RWPE1 (cell line): Measurements from ENCODE around the gene SMYD3.

Experiments
- CTCF ChIA-PET: fragments of 350-600 bp; sonication (Branson Sonifier 250); formaldehyde crosslinking; extraction: SDS; loops from one replicate; lab custom pipeline; 2021; lab: Yijun Ruan, JAX
- POLR2A ChIA-PET: fragments of 400-600 bp; formaldehyde crosslinking; extraction: SDS; loops from one replicate; lab custom pipeline; 2020; ENCODE audit warnings: antibody characterized with exemption; ENCODE audit not compliant: low non-redundant PET; lab: Yijun Ruan, JAX
- DNase-seq: peaks from one replicate; pipeline ENCODE4 v3.0.0; 2012; ENCODE audit warnings: low spot score
- H3K27ac ChIP-seq: fragments of 450-650 bp; 2 replicates; pipeline ENCODE4 v1.5.1; 2017
- TF ChIP-seq, protein P1 (sequence below): fragments of 450-650 bp; conservative IDR thresholded peaks from 2 replicates; pipeline ENCODE4 v1.5.1; 2017; ENCODE audit warnings: low read depth, mild to moderate bottlenecking

Gene SMYD3

DNA sequence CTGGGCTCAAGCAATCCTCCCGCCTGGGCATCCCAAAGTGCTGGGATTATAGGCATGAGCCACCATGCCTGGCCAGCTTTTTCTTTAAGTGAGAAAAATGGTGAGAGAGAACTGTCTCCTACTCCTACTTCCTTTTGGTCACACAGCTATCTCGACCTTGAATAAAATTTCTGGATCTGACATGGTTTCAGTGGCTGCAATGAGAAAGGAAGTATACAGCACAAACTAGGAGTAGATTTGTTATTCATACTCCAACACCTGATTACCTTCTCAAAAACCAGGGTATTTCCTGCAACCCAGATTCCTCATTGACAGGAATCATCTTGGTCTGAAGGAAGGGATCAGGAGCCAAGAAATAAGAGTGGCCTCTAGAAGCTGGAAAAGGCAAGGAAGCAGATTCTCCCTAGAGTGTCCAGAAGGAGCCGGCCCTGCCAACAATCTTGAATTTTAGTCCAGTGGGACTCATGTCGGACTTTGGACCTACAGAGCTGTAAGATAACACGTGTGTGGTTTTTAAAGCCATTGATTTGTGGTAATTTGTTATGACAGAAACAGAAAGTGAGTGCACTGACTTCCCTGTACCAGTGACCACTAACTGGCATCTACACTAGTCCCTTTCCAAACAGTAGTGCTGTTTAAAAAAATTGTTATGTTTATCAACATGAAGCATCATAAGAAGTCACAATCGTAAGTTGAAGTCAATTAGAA is 516.6 kb downstream of the SMYD3 start:
- POLR2A ChIA-PET, result no interaction called here
- H3K27ac ChIP-seq, result no peak overlapping the region
- no peak for DNase-seq
- TF ChIP-seq, protein P1, sequence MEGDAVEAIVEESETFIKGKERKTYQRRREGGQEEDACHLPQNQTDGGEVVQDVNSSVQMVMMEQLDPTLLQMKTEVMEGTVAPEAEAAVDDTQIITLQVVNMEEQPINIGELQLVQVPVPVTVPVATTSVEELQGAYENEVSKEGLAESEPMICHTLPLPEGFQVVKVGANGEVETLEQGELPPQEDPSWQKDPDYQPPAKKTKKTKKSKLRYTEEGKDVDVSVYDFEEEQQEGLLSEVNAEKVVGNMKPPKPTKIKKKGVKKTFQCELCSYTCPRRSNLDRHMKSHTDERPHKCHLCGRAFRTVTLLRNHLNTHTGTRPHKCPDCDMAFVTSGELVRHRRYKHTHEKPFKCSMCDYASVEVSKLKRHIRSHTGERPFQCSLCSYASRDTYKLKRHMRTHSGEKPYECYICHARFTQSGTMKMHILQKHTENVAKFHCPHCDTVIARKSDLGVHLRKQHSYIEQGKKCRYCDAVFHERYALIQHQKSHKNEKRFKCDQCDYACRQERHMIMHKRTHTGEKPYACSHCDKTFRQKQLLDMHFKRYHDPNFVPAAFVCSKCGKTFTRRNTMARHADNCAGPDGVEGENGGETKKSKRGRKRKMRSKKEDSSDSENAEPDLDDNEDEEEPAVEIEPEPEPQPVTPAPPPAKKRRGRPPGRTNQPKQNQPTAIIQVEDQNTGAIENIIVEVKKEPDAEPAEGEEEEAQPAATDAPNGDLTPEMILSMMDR, result no peak
- CTCF ChIA-PET, result no interaction called here

DNA sequence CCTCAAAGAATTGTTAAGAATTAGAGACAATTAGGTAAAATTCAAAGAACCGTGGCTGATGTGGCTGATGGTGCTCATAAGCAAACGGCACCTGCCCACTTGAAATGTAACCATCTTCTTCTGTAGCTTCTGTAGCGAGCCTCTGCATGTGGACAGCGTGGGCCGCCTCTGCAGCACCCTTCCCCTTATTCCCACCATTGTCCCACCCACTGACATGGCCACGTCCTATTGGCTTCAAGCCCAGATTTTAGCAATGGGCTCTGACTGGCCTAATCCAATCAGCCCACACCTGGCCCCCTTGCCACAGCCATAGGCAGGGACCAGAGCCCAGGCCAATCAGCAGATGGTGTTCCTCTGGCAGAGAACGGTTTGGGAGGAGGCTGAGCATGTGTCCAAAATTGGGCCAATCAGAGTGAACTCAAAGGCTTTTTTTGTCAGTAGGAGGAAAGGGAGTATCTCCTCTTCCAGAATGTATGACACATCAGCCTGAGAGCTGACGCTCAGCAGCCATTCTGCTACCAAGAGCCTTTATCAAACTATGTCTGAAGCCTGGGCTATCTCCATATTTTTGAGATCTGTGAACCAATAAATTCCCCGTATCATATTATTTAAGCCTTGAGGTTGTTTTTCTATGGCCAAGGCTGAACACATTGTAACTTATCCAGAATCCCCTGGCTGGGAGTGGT is 518.5 kb downstream of the SMYD3 start:
- TF ChIP-seq, protein P1, result no peak
- POLR2A ChIA-PET, result no interaction called here
- CTCF ChIA-PET, result interaction anchor here (0.6 kb wide), 1 partner anchor 480 kb away, joined by 4 read pairs; no protein-coding TSS in a partner anchor
- H3K27ac ChIP-seq, result no peak overlapping the region
- DNase-seq, result no peak

DNA sequence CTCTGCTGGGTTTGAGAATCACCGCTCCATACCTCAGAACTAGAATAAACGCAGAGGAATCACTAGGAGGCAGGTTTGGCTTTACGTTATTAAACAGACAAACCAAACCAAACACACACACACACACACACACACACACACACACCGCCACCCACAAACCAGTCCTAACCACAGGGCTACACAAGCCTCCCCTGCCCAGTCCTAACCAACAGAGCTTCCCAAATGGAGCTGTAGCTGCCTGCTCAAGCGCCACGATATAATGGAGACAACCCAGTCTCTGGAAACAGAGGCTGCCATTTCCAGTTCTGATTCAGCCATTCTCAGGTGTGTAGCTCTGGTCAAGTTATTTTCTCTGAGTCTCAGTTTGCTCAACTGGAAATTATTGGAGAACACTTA is 519.1 kb downstream of the SMYD3 start:
- DNase-seq, result no peak
- TF ChIP-seq, protein P1, result no peak
- H3K27ac ChIP-seq, result no peak overlapping the region
- ChIA-PET CTCF (interaction anchor here (0.6 kb wide), 1 partner anchor 24 kb away, joined by 3 read pairs; no protein-coding TSS in a partner anchor), POLR2A (no interaction called here)

DNA sequence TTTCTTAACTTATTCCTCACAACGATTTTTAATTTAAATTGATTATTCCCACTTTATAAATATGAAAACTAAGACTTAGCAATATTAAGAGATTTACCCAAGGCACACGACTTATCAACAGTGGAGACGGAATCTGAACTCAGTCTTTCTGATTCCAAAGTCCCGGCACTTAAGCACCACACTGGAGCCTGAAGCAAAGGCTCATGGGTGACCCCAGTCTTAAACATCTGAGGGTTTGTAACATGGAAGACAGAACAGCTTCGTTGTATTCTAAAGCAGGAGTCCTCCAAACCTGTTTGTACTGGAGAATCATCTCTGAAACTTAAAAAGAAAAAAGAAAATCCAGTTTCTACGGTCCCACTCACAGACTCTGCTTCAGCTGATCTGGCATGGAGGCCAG is 519.5 kb downstream of the SMYD3 start:
- ChIA-PET POLR2A (no interaction called here), CTCF (interaction anchor here (0.6 kb wide), 1 partner anchor 24 kb away, joined by 3 read pairs; no protein-coding TSS in a partner anchor)

DNA sequence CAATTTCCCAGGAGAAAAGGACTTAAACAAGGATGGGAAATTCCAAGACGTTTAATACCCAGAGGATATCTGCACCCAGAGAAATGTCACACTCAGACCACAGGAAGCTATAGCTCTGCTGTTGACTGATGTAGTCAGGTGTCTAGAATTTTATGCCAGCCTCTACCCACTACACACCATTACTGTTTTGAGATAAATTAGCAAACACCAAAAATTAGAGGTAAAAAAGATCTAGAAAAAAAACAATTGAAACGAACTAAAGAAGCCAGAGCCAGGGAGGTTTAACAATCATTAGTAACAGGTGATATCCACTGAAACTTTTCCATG is 519.9 kb downstream of the SMYD3 start:
- ChIA-PET CTCF (no interaction called here), POLR2A (no interaction called here)
- H3K27ac ChIP-seq, result no peak overlapping the region
- no peak for DNase-seq
- TF ChIP-seq, protein P1, result no peak

More for the DNA sequence above, 519.5 kb downstream of the SMYD3 start:
- TF ChIP-seq, protein P1, result no peak
- no peak for DNase-seq
- H3K27ac ChIP-seq, result no peak overlapping the region

DNA sequence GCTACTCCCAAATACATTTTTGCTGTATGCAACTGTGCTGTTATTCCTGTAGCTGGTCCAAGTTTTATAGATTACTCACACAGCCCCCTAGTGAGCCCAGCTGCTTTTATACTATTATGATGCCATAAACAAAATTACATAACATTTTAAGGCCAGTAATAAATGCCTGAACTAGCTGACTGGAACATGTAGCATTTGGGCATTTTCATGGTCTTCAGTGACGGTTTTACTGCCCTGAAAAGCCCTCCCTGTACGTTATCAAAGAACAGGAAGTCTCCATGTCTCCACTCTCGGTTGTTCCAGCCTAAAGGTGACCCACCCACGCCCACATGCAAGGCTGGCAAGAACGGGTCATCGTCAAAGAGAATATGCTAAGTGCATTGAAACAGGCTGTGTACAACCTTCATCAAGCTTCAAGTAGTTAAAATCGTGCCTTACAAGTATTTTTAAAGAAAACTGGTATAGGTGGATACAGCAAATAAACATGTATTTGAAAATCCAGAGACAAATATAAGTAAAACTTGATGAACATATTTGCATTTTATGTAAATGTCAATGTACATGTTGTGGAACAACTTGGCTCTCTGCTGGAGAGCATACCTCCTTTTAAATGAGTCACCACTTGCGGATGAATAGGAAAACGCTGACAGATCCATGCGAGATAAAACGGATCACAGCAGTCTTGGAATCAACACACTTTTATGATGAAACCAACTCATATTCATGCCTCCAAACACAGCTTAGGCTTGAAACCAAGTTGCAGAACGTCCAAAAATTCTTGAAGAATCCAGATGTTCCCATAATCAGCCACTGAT is 520.5 kb downstream of the SMYD3 start:
- TF ChIP-seq, protein P1, result no peak
- no peak overlapping the region for H3K27ac ChIP-seq
- DNase-seq, result peak; percentile 55
- POLR2A ChIA-PET, result no interaction called here
- CTCF ChIA-PET, result no interaction called here
